ENCODE measurements around the gene MPP4.

GRCh38 chr2:201608021-201608420 lies 90.4 kb downstream of the MPP4 start:
- TF ChIP-seq CTCF (IDR thresholded peaks at IDR 0.05; ENCODE audit: borderline replicate concordance, extremely low read depth, low read length, poor library complexity, severe bottlenecking) (no peak), EZH2 (IDR thresholded peaks at IDR 0.05; ENCODE audit: borderline replicate concordance, low read depth, low read length, severe bottlenecking) (no peak)

Data from DND-41 (cell line).